ENCODE data around the gene TMEM181. TPM values are rescaled to one million over a fixed set of nuclear protein-coding genes. Genes with fewer than 3 reads are reported as not detected.

TMEM181 gene
- total RNA-seq, 1 donor from 2014 or later = 31.0 TPM

GRCh38 chr6:158636778-158637177, 76.9 kb downstream of the TMEM181 start:
- Mint-ChIP-seq H3K27ac (ENCODE audit: unreplicated experiment) (no peak overlapping the region), H3K4me1 (ENCODE audit: low read depth, unreplicated experiment) (peaks cover 21% of the 10 kb centered on the region), H3K9me3 (ENCODE audit: unreplicated experiment) (no peaks in the 10 kb centered on the region), H3K36me3 (ENCODE audit: low read depth, unreplicated experiment) (peaks cover 16% of the 10 kb centered on the region), H3K27me3 (ENCODE audit: low read depth, unreplicated experiment) (no peaks in the 10 kb centered on the region), H3K4me3 (ENCODE audit: unreplicated experiment) (no peak overlapping the region)
- no peak for DNase-seq (ENCODE audit: low read depth)
- TF ChIP-seq EZH2 (IDR thresholded peaks at IDR 0.05; ENCODE audit: insufficient read depth, low read length) (no peak), CTCF (IDR thresholded peaks at IDR 0.05; ENCODE audit: insufficient read depth, low read depth, low read length) (no peak)
- peaks cover 42% of the 10 kb centered on the region for H4K20me1 ChIP-seq (ENCODE audit: insufficient read depth, low read length)
- peaks cover 32% of the 10 kb centered on the region for H3K36me3 ChIP-seq (ENCODE audit: insufficient read depth, low read length)
- no peak overlapping the region for H3K27ac ChIP-seq (ENCODE audit: low read depth, low read length)
- FAIRE-seq = no peak
- peaks cover 22% of the 10 kb centered on the region for H3K4me1 ChIP-seq (ENCODE audit: insufficient read depth, low read length)
- H3K79me2 ChIP-seq (ENCODE audit: insufficient read depth, low read length) = peaks cover 55% of the 10 kb centered on the region
- H3K4me3 ChIP-seq (ENCODE audit: insufficient read depth, low read depth, low read length) = no peak overlapping the region
- H3K9ac ChIP-seq (ENCODE audit: low read length) = no peak overlapping the region
- no peaks in the 10 kb centered on the region for H3K9me3 ChIP-seq (ENCODE audit: insufficient read depth, low read depth, low read length)
- no peak overlapping the region for H3K4me2 ChIP-seq (ENCODE audit: low read length)
- no peak overlapping the region for H2AFZ ChIP-seq (ENCODE audit: low read depth, low read length)
- H3K27me3 ChIP-seq (ENCODE audit: insufficient read depth, low read length) = no peaks in the 10 kb centered on the region

GRCh38 chr6:158638324-158638854, 78.5 kb downstream of the TMEM181 start:
- no peak overlapping the region for H3K27ac Mint-ChIP-seq (ENCODE audit: unreplicated experiment)
- H3K36me3 ChIP-seq (ENCODE audit: insufficient read depth, low read length) = peaks cover 28% of the 10 kb centered on the region

More at GRCh38 chr6:158638324-158638854, 78.5 kb downstream of the TMEM181 start:
- Mint-ChIP-seq H3K36me3 (ENCODE audit: low read depth, unreplicated experiment) (peaks cover 10% of the 10 kb centered on the region), H3K27me3 (ENCODE audit: low read depth, unreplicated experiment) (no peaks in the 10 kb centered on the region), H3K4me1 (ENCODE audit: low read depth, unreplicated experiment) (peaks cover 27% of the 10 kb centered on the region), H3K9me3 (ENCODE audit: unreplicated experiment) (no peaks in the 10 kb centered on the region), H3K4me3 (ENCODE audit: unreplicated experiment) (no peak overlapping the region)
- Histone ChIP-seq H3K4me3 (ENCODE audit: insufficient read depth, low read depth, low read length) (no peak overlapping the region), H3K9me3 (ENCODE audit: insufficient read depth, low read depth, low read length) (no peaks in the 10 kb centered on the region), H3K27me3 (ENCODE audit: insufficient read depth, low read length) (no peaks in the 10 kb centered on the region), H3K4me2 (ENCODE audit: low read length) (no peak overlapping the region), H3K9ac (ENCODE audit: low read length) (no peak overlapping the region), H4K20me1 (ENCODE audit: insufficient read depth, low read length) (peaks cover 52% of the 10 kb centered on the region), H3K79me2 (ENCODE audit: insufficient read depth, low read length) (peaks cover 67% of the 10 kb centered on the region), H2AFZ (ENCODE audit: low read depth, low read length) (no peak overlapping the region), H3K27ac (ENCODE audit: low read depth, low read length) (no peak overlapping the region), H3K4me1 (ENCODE audit: insufficient read depth, low read length) (peaks cover 29% of the 10 kb centered on the region)
- TF ChIP-seq EZH2 (IDR thresholded peaks at IDR 0.05; ENCODE audit: insufficient read depth, low read length) = no peak
- no peak for TF ChIP-seq CTCF (IDR thresholded peaks at IDR 0.05; ENCODE audit: insufficient read depth, low read depth, low read length)
- FAIRE-seq = no peak
- DNase-seq (ENCODE audit: low read depth) = no peak
